GM19455 (cell line): ENCODE data around the gene NUP93.

Source experiments
- ATAC-seq: cut with Tn5 transposase; IDR thresholded peaks from one replicate; pipeline ENCODE4 v1.9.1; 2021; ENCODE audit not compliant: unreplicated experiment

The NUP93 gene

GRCh38 chr16:56741399-56741798 is 11.5 kb downstream of the NUP93 start:
- ATAC-seq = no peak

GRCh38 chr16:56742030-56742984 is 12.4 kb downstream of the NUP93 start:
- no peak for ATAC-seq

DNA sequence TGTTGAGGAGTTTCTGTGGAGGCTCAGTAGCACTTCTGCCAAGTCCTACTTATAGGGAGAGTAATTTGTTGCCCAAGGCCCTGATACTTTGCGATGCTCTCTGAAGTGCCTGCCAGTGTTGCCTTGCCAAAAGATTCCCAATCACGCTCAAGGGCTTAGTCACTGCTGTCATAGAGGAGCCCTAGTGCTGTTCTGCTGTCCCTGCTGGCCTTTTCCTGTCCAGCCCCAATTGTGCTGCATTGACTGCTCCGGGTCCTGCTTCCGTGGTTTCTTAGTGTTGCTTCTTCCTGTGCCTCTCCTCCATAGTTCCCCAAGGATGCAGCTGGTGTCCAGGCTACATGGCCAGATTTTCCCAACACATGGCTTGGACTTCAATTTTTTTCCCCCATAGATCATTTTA is 13.9 kb downstream of the NUP93 start:
- ATAC-seq = no peak

DNA sequence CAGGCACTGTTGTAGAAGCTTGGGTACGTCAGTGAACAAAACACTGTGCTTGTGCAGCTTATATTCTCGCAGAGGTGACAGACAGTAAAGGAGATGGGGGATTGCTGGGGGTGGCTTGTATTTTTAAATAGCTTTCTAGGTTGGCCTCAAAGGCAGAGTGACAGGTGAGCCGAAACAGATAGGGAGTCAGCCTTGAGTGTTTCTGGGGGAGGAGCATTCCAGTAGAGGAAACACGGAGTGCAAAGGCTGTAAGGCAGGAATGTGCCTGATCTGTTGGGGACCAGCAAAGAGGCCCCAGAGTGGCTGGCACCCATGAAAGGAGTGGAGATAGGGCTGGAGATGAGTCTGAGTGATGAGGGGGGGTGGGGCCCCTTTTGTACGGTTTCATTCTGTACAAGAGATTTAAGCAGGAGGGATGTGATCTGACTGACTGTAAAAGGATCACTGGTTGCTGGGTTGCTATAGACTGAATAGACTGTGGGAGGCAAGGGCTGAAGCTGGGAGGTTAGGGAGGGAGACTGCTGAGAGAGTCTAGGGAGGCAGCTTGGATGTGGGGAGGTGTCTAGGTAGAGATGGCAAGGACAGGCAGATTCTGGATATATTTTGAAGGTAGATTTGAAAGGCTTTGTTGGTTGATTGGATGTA is 15.2 kb downstream of the NUP93 start:
- ATAC-seq = no peak

GRCh38 chr16:56747486-56748045 is 17.6 kb downstream of the NUP93 start:
- ATAC-seq = no peak

DNA sequence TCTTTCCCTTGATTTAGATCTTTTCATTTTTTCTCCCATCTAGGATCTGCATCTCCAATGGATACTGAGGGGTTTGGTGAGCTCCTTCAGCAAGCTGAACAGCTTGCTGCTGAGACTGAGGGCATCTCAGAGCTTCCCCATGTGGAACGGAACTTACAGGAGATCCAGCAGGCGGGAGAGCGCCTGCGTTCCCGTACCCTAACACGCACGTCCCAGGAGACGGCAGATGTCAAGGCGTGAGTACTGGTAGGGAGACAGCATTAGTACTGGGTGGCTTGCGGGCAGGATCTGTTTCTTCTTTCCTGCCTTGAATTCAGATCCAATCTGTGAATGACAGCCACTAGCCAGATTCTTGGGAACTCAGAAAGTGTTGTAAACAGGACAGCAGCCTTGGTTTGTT is 18.3 kb downstream of the NUP93 start:
- ATAC-seq = no peak

DNA sequence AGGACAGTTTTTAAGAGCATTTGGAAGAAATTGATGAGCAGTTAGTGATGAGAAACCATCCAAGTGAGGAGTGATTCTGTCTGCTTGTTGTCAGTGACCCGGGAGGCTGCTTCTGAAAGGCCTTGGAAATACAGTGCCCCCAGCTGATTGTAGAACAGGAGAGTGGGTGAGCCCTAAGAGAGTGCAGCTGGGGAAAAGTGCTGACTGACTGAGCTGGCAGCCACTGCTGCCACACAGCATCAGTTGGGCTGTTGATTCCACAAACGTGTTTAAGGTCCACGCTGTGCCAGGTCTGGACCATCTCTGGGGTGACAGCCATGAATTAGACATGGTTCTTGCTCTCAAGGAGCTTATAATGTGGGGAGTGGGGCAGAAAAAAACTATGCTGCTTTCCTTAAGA is 18.9 kb downstream of the NUP93 start:
- no peak for ATAC-seq

DNA sequence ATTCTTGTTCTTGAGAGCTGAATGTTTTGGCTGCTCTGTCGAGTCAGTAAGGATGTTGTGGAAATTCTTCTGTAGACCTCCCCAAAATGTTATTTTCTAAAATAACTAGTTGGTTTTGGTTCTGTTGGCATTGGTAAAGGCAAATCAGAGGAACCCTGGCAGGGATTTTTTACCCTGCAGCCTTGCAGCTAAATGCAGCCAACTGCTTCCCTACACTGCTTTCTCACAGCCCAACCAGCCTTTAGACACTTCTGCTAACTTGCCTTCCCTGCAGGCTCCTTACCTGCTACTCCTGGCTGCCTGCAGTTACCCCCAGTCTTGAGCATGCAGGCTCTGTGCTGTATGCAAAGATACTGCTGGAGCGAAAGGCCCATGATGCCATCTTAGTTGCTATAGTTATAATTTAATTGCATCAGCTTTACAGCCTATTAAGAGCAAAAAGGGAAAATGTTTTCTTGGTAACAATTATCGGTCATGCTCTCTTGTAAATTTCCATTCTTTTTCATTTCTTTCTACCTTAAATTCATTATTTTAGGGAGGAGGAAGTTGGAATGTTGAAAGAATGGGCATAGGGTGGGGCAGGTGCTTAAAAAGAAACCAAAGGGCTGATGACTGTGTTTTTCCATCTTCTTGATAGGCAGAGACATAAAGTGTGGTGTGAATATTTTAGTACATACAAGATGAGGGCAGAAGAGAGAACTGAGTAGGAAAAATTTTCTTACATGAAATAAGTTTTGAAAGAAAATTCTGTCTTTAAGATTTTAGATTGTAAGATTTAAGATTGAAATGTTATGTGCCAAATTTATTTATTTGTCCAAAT is 20.0 kb downstream of the NUP93 start:
- ATAC-seq = no peak

DNA sequence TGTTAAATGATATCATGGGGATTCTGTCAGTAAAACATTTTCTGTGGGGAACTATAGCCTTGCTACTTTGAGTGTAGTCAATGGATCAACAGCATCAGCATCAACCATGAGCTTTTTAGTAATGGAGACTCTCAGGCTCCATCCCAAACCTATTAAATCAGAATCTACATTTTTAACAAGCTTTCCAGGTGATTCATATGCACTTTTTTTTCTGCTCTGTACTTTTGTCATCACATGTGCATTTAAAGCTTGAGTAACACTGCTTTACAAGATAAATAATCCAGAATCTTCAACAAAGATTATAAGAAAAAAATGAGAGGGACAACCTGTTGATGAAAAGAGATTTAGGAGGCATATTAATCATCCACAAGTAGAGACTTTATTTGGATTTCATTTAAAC is 23.5 kb downstream of the NUP93 start:
- no peak for ATAC-seq

GRCh38 chr16:56755038-56755437 is 25.1 kb downstream of the NUP93 start:
- no peak for ATAC-seq

- ATAC-seq = no peak
Measured at GRCh38 chr16:56758432-56758831, 28.5 kb downstream of the NUP93 start.

- no peak for ATAC-seq
Measured at GRCh38 chr16:56758930-56759329, 29.0 kb downstream of the NUP93 start.

DNA sequence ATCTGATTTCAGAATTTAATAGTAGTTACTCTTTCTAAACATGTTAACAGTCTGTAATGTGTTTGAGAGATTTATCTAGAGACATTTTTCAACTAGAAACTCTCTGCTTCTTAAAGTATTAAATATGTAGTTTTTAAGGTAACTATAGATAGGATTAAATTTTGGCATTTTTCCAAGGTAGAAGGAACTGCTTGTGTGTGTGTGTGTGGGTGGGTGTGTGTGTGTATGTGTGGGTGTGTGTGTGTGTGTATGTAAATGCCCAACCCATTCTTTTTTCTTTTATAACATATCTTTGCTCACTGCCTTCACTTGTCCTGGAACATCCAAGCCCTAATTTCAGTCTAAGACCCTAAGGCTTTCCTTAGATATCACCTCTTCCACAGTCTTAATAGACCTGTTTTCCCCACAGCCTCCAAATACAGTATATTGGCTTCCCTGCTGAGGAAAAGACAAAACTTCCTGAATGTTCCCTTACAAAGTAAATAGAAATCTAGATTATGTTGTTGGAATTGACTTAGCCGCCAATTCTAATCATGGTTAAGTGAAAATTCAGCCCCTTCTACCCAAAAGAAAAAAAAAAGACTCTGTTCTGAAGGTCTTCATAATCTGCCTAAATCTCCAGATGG is 33.5 kb downstream of the NUP93 start:
- no peak for ATAC-seq

DNA sequence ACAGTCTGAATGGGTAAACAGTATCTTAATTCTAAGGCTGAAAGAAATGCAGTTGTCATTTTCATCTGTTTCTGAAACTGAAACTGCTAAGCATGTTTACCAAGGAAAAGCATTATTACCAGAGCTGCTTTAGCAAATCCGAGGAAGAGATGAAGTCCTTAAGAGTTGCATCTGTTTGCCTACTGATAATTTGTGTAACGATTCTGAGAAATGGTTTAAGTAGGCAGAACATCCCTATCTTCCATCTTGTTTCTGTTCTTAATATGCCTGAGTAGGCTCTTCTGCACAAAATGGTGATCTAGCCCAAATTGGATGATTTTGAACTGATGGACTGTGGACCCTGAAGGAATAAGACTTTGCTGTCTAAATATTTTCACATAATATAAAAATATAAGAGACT is 34.9 kb downstream of the NUP93 start:
- no peak for ATAC-seq

GRCh38 chr16:56765949-56766348 is 36.0 kb downstream of the NUP93 start:
- no peak for ATAC-seq

GRCh38 chr16:56767024-56767423 is 37.1 kb downstream of the NUP93 start:
- no peak for ATAC-seq

DNA sequence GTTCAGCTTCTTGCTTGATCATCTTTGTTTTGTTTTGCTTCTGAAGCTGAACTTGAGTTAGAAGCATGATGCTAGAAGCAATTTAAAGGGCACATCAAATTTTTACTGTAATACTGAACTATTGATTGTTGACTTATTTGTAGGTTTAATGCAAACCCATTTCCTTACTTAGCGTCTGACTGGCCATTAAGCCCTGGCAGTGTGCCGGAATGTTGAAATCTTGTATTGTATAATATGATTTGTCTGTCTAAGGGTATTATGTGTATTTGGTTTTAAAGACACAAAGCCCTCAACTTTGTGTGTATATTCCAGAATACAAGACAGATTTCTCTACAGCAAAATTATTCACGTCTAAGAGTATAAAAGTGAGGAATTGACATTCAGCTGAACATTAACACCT is 39.7 kb downstream of the NUP93 start:
- no peak for ATAC-seq

DNA sequence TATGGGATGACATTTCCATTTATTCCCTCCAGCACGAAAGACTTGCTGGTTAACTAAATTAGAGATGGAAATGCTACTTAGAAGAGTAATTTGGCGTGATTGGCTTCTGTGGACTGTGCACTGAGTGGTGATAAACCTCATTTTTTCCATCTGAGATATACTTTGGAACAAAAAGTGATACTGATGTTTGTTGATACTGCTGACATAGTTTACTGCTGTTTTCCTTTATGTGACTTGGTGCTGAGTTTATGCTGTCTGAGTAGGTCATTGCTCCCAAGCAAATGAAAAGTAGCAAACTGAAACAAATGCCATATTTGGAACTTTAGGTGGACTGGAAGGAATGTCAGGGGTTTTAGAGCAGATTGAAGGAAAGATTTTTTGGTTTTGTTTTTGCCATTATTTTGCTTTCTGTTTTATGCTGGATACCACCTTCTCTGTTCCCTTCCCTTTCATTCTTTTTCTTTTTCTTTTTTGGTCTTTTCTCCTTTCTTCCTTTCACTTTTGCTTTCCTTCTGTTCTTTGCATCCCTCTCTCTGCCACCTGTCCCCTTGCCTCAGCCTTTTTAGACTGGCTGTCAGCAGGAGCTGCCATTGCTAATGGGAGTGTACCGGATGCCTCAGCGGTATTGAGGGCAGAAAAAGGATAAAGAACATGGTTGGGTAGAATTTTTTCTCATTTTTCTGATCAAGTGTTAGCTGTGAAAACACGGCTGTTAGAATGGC is 41.8 kb downstream of the NUP93 start:
- ATAC-seq = no peak

DNA sequence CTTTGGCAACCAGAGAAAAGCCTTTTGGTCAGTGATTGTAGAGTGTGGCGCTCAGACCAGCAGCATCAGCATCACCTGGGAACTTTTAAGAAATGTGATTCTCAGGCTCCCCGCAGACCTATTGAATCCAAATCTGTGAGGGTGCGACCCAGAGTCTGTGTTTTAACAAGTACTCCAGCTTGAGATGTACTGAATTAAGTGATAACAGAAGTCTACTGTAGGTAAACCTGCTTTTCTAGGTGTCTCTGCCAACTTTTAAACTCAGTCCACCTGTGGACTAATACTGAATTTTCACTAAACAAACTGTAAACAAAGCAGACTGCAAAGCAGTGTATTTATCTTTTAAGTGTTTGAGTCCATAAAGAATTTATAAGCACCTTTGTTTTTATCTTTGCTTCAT is 43.6 kb downstream of the NUP93 start:
- ATAC-seq = no peak

GRCh38 chr16:56774016-56774680 is 44.2 kb downstream of the NUP93 start:
- no peak for ATAC-seq
